ENCODE data around the gene CHN2.

Gene CHN2

GRCh38 chr7:29328045-29328444, 133.5 kb downstream of the CHN2 start:
- peak; percentile 74 for DNase-seq (ENCODE audit: low read depth)
- no peak for TF ChIP-seq CTCF (IDR thresholded peaks at IDR 0.05; ENCODE audit: control insufficient read depth, extremely low read depth, insufficient read depth)
- H3K4me3 ChIP-seq (ENCODE audit: low read depth, low read length) = no peak overlapping the region

DNA sequence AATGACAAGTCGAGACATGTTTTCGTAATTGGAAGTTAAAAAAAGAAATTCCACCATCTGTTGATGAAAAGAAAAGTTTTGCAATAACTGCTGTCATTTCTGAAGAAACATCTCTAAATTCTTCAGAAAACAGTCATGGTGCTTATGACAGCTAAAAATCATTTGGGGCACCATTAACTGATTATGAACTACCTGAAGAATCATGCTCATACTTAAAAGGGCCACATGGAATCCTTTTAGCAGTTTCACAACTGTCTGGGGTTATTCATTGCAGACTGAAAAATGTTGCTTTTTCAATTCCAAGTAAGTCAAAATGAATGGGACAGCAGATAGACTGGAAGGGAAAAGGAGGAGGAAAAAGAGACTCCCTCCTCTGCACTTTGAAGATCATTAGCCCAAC, 134.2 kb downstream of the CHN2 start:
- no peak for TF ChIP-seq CTCF (IDR thresholded peaks at IDR 0.05; ENCODE audit: control insufficient read depth, extremely low read depth, insufficient read depth)
- no peak overlapping the region for H3K4me3 ChIP-seq (ENCODE audit: low read depth, low read length)
- no peak for DNase-seq (ENCODE audit: low read depth)

DNA sequence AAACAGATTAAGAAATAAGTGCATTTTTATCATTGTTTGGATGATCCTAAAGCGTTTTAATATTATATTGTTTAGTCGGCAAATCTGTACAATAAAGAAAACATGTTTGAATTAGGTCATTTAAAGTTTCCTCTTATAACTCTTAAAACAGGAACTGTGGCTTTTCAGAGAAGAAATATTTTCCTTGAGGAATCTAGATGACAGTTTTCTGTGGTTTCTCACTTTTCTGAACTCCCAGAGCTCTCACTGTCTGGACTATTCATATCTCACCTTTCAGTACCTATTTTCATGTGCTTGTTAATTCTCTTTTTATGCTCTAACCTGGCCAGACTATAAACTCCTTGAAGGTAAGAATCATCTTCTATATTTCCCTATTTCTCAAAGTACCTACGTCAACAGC, 135.1 kb downstream of the CHN2 start:
- no peak for TF ChIP-seq CTCF (IDR thresholded peaks at IDR 0.05; ENCODE audit: control insufficient read depth, extremely low read depth, insufficient read depth)
- DNase-seq (ENCODE audit: low read depth) = no peak
- no peak overlapping the region for H3K4me3 ChIP-seq (ENCODE audit: low read depth, low read length)

- no peak overlapping the region for H3K4me3 ChIP-seq (ENCODE audit: low read depth, low read length)
- no peak for TF ChIP-seq CTCF (IDR thresholded peaks at IDR 0.05; ENCODE audit: control insufficient read depth, extremely low read depth, insufficient read depth)
- no peak for DNase-seq (ENCODE audit: low read depth)
Measured at GRCh38 chr7:29330136-29330535, 135.6 kb downstream of the CHN2 start.

GRCh38 chr7:29331163-29331562, 136.6 kb downstream of the CHN2 start:
- DNase-seq (ENCODE audit: low read depth) = no peak
- no peak overlapping the region for H3K4me3 ChIP-seq (ENCODE audit: low read depth, low read length)
- no peak for TF ChIP-seq CTCF (IDR thresholded peaks at IDR 0.05; ENCODE audit: control insufficient read depth, extremely low read depth, insufficient read depth)

GRCh38 chr7:29332042-29332811, 137.7 kb downstream of the CHN2 start:
- no peak for DNase-seq (ENCODE audit: low read depth)
- TF ChIP-seq CTCF (IDR thresholded peaks at IDR 0.05; ENCODE audit: control insufficient read depth, extremely low read depth, insufficient read depth) = no peak

More at GRCh38 chr7:29332042-29332811, 137.7 kb downstream of the CHN2 start:
- H3K4me3 ChIP-seq (ENCODE audit: low read depth, low read length) = no peak overlapping the region

Measured in LNCaP clone FGC (cell line).